Measurements from ENCODE around the gene OPA3.
A peak's percentile ranks its signal among the peaks of the same experiment; 100 is the strongest.

The OPA3 gene

DNA sequence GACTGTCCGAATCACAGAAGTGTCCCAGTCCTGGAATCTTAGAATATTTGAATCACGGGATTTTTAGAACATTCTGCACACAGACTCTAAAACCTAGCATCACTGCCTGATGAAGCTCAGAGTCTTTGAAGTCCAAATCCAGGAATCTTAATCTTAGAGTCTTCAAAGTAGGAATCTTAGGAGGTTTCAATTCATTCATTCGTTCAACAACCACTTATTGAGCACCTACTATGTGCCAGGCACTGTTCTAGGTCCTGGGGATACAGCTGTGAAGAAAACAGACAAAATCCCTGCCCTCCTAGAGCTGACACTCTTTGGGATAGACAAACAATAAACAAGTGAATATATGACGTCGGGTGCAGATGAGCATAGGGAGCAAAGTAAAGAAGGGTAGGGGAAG, 89.4 kb downstream of the OPA3 start:
- Histone ChIP-seq H2BK15ac (replicated peaks; ENCODE audit: low read depth) (no peak overlapping the region), H3K4me2 (ENCODE audit: low read length) (no peak overlapping the region), H3K79me1 (ENCODE audit: low read length) (no peaks in the 10 kb centered on the region), H3K56ac (ENCODE audit: low read length) (no peak overlapping the region), H3K79me2 (ENCODE audit: control insufficient read depth, insufficient read depth, low read length) (no peaks in the 10 kb centered on the region), H4K8ac (ENCODE audit: low read depth, low read length) (no peak overlapping the region), H3K36me3 (ENCODE audit: control insufficient read depth, insufficient read depth, low read length) (no peaks in the 10 kb centered on the region), H2BK120ac (ENCODE audit: low read depth, low read length) (no peak overlapping the region), H3K27ac (ENCODE audit: low read depth, low read length) (no peak overlapping the region), H3K4me3 (ENCODE audit: low read length) (no peak overlapping the region), H3K23ac (ENCODE audit: low read length) (no peak overlapping the region), H3K4ac (ENCODE audit: low read depth, low read length) (no peak overlapping the region), H3K18ac (ENCODE audit: low read length) (no peak overlapping the region), H2BK5ac (ENCODE audit: low read length) (no peak overlapping the region), H3K4me1 (ENCODE audit: control insufficient read depth, low read depth, low read length) (peaks cover 4% of the 10 kb centered on the region), H4K5ac (ENCODE audit: low read length) (no peak overlapping the region), H3K9ac (ENCODE audit: low read length) (no peak overlapping the region), H2AK5ac (ENCODE audit: low read length) (no peak overlapping the region), H3K27me3 (ENCODE audit: insufficient read depth, low read length, poor library complexity) (no peaks in the 10 kb centered on the region)
- DNase-seq, result no peak
- WGBS (ENCODE audit: extremely low coverage, insufficient coverage, low lambda C conversion rate), result no CpG with 5 or more reads among the region's 5 CpGs

DNA sequence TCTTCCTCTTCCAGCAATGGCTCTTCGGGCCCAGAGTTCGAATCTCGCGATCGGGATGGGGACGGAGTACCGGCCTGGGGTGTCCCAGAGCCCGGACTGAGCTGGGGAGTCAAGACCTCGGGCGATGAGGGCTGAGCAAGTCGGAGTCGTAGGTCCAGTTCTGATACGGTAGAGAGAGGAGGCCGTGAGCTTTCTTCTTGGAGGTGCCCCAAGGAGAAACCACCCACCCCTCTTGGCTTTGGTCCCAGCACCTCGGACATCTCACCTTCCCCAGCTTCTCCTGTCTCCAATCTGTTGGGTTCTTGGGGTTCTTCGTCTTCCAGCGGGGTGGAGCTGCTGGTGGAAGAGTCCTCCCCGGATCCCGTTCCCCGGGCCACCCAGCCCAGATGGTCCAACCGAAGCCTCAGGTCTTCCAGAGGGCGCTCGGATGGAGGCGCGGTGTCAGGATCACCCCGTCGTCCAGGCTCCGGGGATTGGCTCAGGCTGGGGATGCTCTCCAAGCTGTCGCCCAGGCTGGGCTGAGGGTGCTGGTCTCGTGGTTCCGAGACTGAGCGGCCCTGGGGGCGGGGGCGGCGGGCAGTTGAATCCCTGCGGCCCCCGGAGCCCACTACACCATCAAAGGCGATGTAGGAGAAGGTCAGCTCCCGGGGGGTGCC, 90.2 kb downstream of the OPA3 start:
- no peak overlapping the region for H2BK5ac ChIP-seq (ENCODE audit: low read length)
- no peak overlapping the region for H4K8ac ChIP-seq (ENCODE audit: low read depth, low read length)
- H3K4me3 ChIP-seq (ENCODE audit: low read length), result no peak overlapping the region
- no peak overlapping the region for H2AK5ac ChIP-seq (ENCODE audit: low read length)
- H3K36me3 ChIP-seq (ENCODE audit: control insufficient read depth, insufficient read depth, low read length), result no peaks in the 10 kb centered on the region
- no peak overlapping the region for H3K4me2 ChIP-seq (ENCODE audit: low read length)
- no peaks in the 10 kb centered on the region for H3K27me3 ChIP-seq (ENCODE audit: insufficient read depth, low read length, poor library complexity)
- no peaks in the 10 kb centered on the region for H3K79me2 ChIP-seq (ENCODE audit: control insufficient read depth, insufficient read depth, low read length)
- H3K56ac ChIP-seq (ENCODE audit: low read length), result no peak overlapping the region
- H2BK120ac ChIP-seq (ENCODE audit: low read depth, low read length), result no peak overlapping the region
- H3K27ac ChIP-seq (ENCODE audit: low read depth, low read length), result no peak overlapping the region
- no peak overlapping the region for H3K4ac ChIP-seq (ENCODE audit: low read depth, low read length)
- no peak overlapping the region for H3K9ac ChIP-seq (ENCODE audit: low read length)
- H3K79me1 ChIP-seq (ENCODE audit: low read length), result no peaks in the 10 kb centered on the region
- H4K5ac ChIP-seq (ENCODE audit: low read length), result no peak overlapping the region
- no peak overlapping the region for H3K18ac ChIP-seq (ENCODE audit: low read length)
- no peak overlapping the region for H2BK15ac ChIP-seq (replicated peaks; ENCODE audit: low read depth)
- WGBS (ENCODE audit: extremely low coverage, insufficient coverage, low lambda C conversion rate), result no CpG with 5 or more reads among the region's 39 CpGs
- DNase-seq, result no peak
- H3K4me1 ChIP-seq (ENCODE audit: control insufficient read depth, low read depth, low read length), result peaks cover 4% of the 10 kb centered on the region
- no peak overlapping the region for H3K23ac ChIP-seq (ENCODE audit: low read length)

DNA sequence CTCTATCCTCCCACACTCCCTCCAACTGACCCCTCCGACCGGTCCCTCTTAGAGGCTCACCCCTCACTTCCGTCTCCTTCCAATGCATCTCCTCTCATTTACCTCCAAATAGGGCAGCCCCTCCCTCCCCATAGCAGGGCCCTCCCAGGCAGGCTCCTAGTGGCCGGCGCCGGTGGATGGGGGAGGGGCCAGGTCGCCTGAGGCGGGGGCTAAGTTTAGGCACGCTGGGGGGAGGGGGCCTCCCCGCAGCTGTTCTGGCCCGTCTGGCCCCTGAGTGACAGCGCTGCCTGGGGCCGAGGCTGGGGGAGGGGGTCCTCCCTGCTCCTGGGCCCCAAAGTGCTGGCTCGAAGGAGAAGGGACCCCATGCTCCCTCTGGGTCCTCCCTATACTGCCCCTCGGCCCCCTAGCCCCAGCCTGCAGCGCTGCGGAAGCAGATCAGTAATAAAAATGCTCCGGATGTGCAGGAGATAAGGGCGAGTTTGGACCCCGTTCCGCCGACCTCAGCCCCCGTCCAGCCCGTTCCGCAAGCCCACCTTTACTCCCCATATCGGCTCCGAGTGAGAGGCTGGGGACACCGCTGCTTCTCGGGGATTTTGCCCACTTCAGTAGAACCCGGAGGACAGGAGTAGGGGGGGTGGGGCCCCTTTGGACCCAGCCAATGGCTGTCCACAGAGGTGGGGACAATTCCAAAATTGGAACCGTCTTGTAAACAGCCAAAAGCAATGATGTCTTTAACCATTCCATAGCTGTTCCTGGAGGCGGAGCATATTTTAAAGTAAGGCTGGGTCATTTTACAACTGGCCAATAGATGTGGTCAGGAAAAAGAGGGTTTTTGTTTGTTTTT, 91.8 kb downstream of the OPA3 start:
- H3K27ac ChIP-seq (ENCODE audit: low read depth, low read length), result peak overlapping the region; percentile 46
- no peak overlapping the region for H3K4ac ChIP-seq (ENCODE audit: low read depth, low read length)
- H3K23ac ChIP-seq (ENCODE audit: low read length), result no peak overlapping the region
- H3K27me3 ChIP-seq (ENCODE audit: insufficient read depth, low read length, poor library complexity), result no peaks in the 10 kb centered on the region
- no peak overlapping the region for H3K18ac ChIP-seq (ENCODE audit: low read length)
- H2BK15ac ChIP-seq (replicated peaks; ENCODE audit: low read depth), result no peak overlapping the region
- H3K79me2 ChIP-seq (ENCODE audit: control insufficient read depth, insufficient read depth, low read length), result no peaks in the 10 kb centered on the region
- peak overlapping the region; percentile 68 for H4K8ac ChIP-seq (ENCODE audit: low read depth, low read length)
- no peaks in the 10 kb centered on the region for H3K79me1 ChIP-seq (ENCODE audit: low read length)
- no peak overlapping the region for H2BK120ac ChIP-seq (ENCODE audit: low read depth, low read length)
- H2BK5ac ChIP-seq (ENCODE audit: low read length), result peak overlapping the region; percentile 35
- H3K4me3 ChIP-seq (ENCODE audit: low read length), result peak overlapping the region; percentile 63
- H4K5ac ChIP-seq (ENCODE audit: low read length), result no peak overlapping the region
- H3K9ac ChIP-seq (ENCODE audit: low read length), result peak overlapping the region; percentile 63
- H3K4me1 ChIP-seq (ENCODE audit: control insufficient read depth, low read depth, low read length), result no peaks in the 10 kb centered on the region
- no peak overlapping the region for H2AK5ac ChIP-seq (ENCODE audit: low read length)
- peak; percentile 91 for DNase-seq
- no peaks in the 10 kb centered on the region for H3K36me3 ChIP-seq (ENCODE audit: control insufficient read depth, insufficient read depth, low read length)
- WGBS (ENCODE audit: extremely low coverage, insufficient coverage, low lambda C conversion rate), result no CpG with 5 or more reads among the region's 32 CpGs
- H3K56ac ChIP-seq (ENCODE audit: low read length), result peak overlapping the region; percentile 78
- peak overlapping the region; percentile 77 for H3K4me2 ChIP-seq (ENCODE audit: low read length)

DNA sequence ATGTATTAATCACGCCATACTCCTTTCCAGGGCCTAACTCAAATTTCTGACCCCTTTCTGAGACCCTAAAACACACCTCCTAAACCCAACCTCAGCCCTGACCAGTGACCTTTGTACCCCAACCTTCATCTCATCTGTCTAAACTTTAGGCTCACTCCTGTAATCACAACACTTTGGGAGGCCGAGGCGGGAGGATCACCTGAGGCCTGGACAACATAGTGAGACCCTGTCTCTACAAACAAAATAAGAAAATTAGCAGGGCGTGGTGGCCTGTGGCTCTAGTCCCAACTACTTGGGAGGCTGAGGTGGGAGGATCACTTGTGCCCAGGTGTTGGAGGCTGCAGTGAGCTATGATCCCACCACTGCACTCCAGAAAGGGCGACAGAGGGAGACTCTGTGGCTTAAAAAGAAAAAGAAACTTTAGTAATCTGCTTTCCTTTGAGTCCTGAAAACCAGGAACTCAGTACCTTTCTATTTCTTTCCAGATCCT, 92.4 kb downstream of the OPA3 start:
- H3K4me2 ChIP-seq (ENCODE audit: low read length), result peak overlapping the region; percentile 22
- no CpG with 5 or more reads among the region's 5 CpGs for WGBS (ENCODE audit: extremely low coverage, insufficient coverage, low lambda C conversion rate)
- H3K4me3 ChIP-seq (ENCODE audit: low read length), result no peak overlapping the region

DNA sequence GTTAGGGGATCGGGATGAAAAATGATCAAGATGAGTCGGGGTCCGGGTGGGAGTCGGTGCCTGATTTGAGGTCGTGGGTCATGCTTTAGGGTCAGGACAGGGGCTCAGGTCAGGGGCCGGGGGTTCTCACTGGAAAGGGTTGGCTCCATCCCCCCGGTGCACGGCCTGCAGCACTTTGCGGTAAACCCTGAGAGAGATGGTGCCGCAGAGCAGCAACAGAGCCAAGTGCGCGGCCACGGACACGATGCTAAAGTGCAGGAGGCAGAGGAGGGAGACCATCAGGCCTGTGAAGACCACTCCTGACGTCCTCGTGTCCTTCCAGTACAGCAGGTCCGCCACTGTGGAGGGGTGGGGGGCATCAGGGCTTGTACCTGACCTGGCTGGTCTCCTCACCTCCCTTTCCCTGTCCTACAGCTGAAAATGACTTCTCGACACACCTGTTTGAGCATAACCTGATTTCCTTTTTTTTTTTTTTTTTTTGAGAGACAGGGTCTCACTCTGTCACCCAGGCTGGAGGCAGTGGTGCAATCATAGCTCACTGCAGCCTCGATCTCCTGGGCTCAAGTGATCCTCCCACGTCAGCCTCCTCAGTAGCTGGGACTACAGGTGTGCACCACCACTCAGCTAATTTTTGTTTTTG, 95.3 kb downstream of the OPA3 start:
- H3K27me3 ChIP-seq (ENCODE audit: insufficient read depth, low read length, poor library complexity), result no peaks in the 10 kb centered on the region
- no peak overlapping the region for H4K8ac ChIP-seq (ENCODE audit: low read depth, low read length)
- H3K23ac ChIP-seq (ENCODE audit: low read length), result no peak overlapping the region
- no peaks in the 10 kb centered on the region for H3K36me3 ChIP-seq (ENCODE audit: control insufficient read depth, insufficient read depth, low read length)
- H3K79me2 ChIP-seq (ENCODE audit: control insufficient read depth, insufficient read depth, low read length), result no peaks in the 10 kb centered on the region
- H2BK120ac ChIP-seq (ENCODE audit: low read depth, low read length), result no peak overlapping the region
- H2AK5ac ChIP-seq (ENCODE audit: low read length), result no peak overlapping the region
- no peak overlapping the region for H3K4me2 ChIP-seq (ENCODE audit: low read length)
- 100% methylated on average over 2 of the region's 20 CpGs for WGBS (ENCODE audit: extremely low coverage, insufficient coverage, low lambda C conversion rate)
- no peak overlapping the region for H3K9ac ChIP-seq (ENCODE audit: low read length)
- no peak overlapping the region for H3K56ac ChIP-seq (ENCODE audit: low read length)
- H2BK15ac ChIP-seq (replicated peaks; ENCODE audit: low read depth), result no peak overlapping the region
- no peaks in the 10 kb centered on the region for H3K79me1 ChIP-seq (ENCODE audit: low read length)
- H3K18ac ChIP-seq (ENCODE audit: low read length), result no peak overlapping the region
- no peak overlapping the region for H2BK5ac ChIP-seq (ENCODE audit: low read length)
- no peak for DNase-seq
- H4K5ac ChIP-seq (ENCODE audit: low read length), result no peak overlapping the region
- H3K4me1 ChIP-seq (ENCODE audit: control insufficient read depth, low read depth, low read length), result no peaks in the 10 kb centered on the region
- no peak overlapping the region for H3K4ac ChIP-seq (ENCODE audit: low read depth, low read length)
- no peak overlapping the region for H3K4me3 ChIP-seq (ENCODE audit: low read length)
- no peak overlapping the region for H3K27ac ChIP-seq (ENCODE audit: low read depth, low read length)

More for the DNA sequence above, 92.4 kb downstream of the OPA3 start:
- Histone ChIP-seq H4K5ac (ENCODE audit: low read length) (no peak overlapping the region), H3K9ac (ENCODE audit: low read length) (peak overlapping the region; percentile 49), H3K79me1 (ENCODE audit: low read length) (no peaks in the 10 kb centered on the region), H3K23ac (ENCODE audit: low read length) (no peak overlapping the region), H3K27me3 (ENCODE audit: insufficient read depth, low read length, poor library complexity) (no peaks in the 10 kb centered on the region), H3K4ac (ENCODE audit: low read depth, low read length) (no peak overlapping the region), H3K27ac (ENCODE audit: low read depth, low read length) (no peak overlapping the region), H3K36me3 (ENCODE audit: control insufficient read depth, insufficient read depth, low read length) (no peaks in the 10 kb centered on the region), H4K8ac (ENCODE audit: low read depth, low read length) (no peak overlapping the region), H3K56ac (ENCODE audit: low read length) (peak overlapping the region; percentile 50), H2BK5ac (ENCODE audit: low read length) (no peak overlapping the region), H2BK15ac (replicated peaks; ENCODE audit: low read depth) (no peak overlapping the region), H3K18ac (ENCODE audit: low read length) (no peak overlapping the region), H2AK5ac (ENCODE audit: low read length) (no peak overlapping the region), H2BK120ac (ENCODE audit: low read depth, low read length) (no peak overlapping the region), H3K79me2 (ENCODE audit: control insufficient read depth, insufficient read depth, low read length) (no peaks in the 10 kb centered on the region), H3K4me1 (ENCODE audit: control insufficient read depth, low read depth, low read length) (no peaks in the 10 kb centered on the region)
- DNase-seq, result no peak
